Measurements from ENCODE around the gene WDR45B. TPM values are rescaled to one million over a fixed set of nuclear protein-coding genes. Genes with fewer than 3 reads are reported as not detected.

The WDR45B gene
- total RNA-seq, 1 donor from 2014 or later = 74.1 TPM

DNA sequence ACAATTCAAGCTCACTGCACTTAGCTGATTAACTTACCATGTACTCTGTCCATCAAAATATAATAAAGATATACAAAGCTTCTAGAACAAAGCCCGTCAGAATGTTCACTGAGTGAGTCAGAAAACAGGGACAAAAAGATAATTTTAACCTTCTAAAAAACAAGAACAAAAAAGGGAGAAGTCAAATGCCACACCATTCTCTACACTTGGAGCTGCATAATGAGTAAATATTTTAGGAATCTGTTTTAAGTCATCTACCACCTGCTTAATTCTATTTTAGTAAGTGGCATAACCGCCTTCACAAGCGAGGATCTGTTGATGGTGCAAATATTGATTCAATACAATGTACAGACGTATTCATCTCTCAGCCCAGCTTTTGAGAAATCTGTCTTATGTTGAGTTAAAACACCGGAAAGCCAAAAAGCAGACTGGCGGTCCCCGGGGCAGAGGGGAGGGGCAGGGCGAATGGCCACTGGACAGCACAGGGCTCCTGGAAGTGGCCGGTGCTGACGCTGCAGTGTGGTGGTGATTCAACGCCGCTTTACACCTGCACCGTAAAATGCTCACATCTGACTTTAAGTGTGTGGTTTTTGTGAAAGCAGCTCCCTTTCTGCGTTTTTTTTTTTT lies 30.1 kb upstream of the WDR45B start:
- H3K27ac Mint-ChIP-seq (ENCODE audit: unreplicated experiment) = no peak overlapping the region
- TF ChIP-seq, protein P1, sequence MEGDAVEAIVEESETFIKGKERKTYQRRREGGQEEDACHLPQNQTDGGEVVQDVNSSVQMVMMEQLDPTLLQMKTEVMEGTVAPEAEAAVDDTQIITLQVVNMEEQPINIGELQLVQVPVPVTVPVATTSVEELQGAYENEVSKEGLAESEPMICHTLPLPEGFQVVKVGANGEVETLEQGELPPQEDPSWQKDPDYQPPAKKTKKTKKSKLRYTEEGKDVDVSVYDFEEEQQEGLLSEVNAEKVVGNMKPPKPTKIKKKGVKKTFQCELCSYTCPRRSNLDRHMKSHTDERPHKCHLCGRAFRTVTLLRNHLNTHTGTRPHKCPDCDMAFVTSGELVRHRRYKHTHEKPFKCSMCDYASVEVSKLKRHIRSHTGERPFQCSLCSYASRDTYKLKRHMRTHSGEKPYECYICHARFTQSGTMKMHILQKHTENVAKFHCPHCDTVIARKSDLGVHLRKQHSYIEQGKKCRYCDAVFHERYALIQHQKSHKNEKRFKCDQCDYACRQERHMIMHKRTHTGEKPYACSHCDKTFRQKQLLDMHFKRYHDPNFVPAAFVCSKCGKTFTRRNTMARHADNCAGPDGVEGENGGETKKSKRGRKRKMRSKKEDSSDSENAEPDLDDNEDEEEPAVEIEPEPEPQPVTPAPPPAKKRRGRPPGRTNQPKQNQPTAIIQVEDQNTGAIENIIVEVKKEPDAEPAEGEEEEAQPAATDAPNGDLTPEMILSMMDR (IDR thresholded peaks at IDR 0.05; ENCODE audit: unreplicated experiment) = no peak

GRCh38 chr17:82677353-82677925 lies 29.2 kb upstream of the WDR45B start:
- no peak overlapping the region for H3K27ac Mint-ChIP-seq (ENCODE audit: unreplicated experiment)
- H3K27me3 Mint-ChIP-seq (ENCODE audit: unreplicated experiment) = no peaks in the 10 kb centered on the region
- no peaks in the 10 kb centered on the region for H3K36me3 Mint-ChIP-seq (ENCODE audit: low read depth, unreplicated experiment)
- no peaks in the 10 kb centered on the region for H3K4me1 Mint-ChIP-seq (ENCODE audit: unreplicated experiment)
- DNase-seq (ENCODE audit: low spot score) = no peak
- peaks cover 5% of the 10 kb centered on the region for H3K9me3 Mint-ChIP-seq (ENCODE audit: unreplicated experiment)
- TF ChIP-seq, protein P1 (IDR thresholded peaks at IDR 0.05; ENCODE audit: unreplicated experiment) = no peak
- H3K4me3 Mint-ChIP-seq (ENCODE audit: unreplicated experiment) = no peak overlapping the region

More for the DNA sequence above, 30.1 kb upstream of the WDR45B start:
- Mint-ChIP-seq H3K36me3 (ENCODE audit: low read depth, unreplicated experiment) (no peaks in the 10 kb centered on the region), H3K4me1 (ENCODE audit: unreplicated experiment) (no peaks in the 10 kb centered on the region), H3K4me3 (ENCODE audit: unreplicated experiment) (no peak overlapping the region), H3K9me3 (ENCODE audit: unreplicated experiment) (peaks cover 5% of the 10 kb centered on the region), H3K27me3 (ENCODE audit: unreplicated experiment) (no peaks in the 10 kb centered on the region)
- DNase-seq (ENCODE audit: low spot score) = no peak

DNA sequence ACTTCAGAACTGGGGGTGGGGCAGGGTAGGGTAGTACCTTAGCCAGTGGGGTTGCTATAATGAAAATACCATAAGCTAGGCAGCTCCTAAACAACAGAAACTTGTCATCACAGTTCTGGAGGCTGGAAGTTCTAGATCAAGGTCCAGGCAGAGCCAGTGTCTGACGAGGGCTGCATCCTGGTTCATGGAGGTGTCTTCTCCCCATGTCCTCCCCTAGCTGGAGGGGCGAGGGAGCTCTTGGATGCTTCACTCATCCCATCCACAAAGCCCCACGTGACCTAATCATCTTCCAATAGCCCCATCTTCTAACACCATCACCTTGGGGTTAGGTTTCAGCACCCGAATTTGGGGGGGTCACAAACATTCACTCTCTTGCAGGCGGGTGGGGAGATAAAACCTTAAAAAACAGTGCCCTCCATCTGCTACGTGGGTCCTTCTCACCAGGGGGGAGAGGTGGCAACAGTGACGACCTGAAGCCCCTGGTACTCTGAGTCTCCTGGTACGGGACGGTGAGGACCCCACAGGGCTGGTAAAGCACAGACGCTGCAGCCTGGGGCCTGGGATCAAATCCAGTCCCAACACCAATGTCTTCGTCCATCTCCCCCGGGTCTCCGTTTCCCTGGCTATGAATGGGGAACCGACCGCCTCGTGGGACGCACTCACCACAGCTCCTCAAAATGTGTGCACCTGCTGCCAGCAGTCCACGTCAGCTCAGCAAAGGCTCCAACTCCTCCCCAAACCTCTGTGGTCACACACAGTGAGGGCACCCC lies 27.4 kb upstream of the WDR45B start:
- H3K9me3 Mint-ChIP-seq (ENCODE audit: unreplicated experiment) = no peaks in the 10 kb centered on the region
- peaks cover 2% of the 10 kb centered on the region for H3K27me3 Mint-ChIP-seq (ENCODE audit: unreplicated experiment)
- H3K27ac Mint-ChIP-seq (ENCODE audit: unreplicated experiment) = no peak overlapping the region
- H3K4me1 Mint-ChIP-seq (ENCODE audit: unreplicated experiment) = no peaks in the 10 kb centered on the region
- TF ChIP-seq, protein P1 (IDR thresholded peaks at IDR 0.05; ENCODE audit: unreplicated experiment) = no peak
- H3K4me3 Mint-ChIP-seq (ENCODE audit: unreplicated experiment) = no peak overlapping the region
- no peak for DNase-seq (ENCODE audit: low spot score)
- H3K36me3 Mint-ChIP-seq (ENCODE audit: low read depth, unreplicated experiment) = peaks cover 4% of the 10 kb centered on the region

GRCh38 chr17:82674656-82675475 lies 26.6 kb upstream of the WDR45B start:
- H3K4me1 Mint-ChIP-seq (ENCODE audit: unreplicated experiment) = no peaks in the 10 kb centered on the region
- DNase-seq (ENCODE audit: low spot score) = no peak
- peaks cover 2% of the 10 kb centered on the region for H3K27me3 Mint-ChIP-seq (ENCODE audit: unreplicated experiment)
- peaks cover 4% of the 10 kb centered on the region for H3K36me3 Mint-ChIP-seq (ENCODE audit: low read depth, unreplicated experiment)
- H3K9me3 Mint-ChIP-seq (ENCODE audit: unreplicated experiment) = no peaks in the 10 kb centered on the region
- no peak overlapping the region for H3K27ac Mint-ChIP-seq (ENCODE audit: unreplicated experiment)
- H3K4me3 Mint-ChIP-seq (ENCODE audit: unreplicated experiment) = no peak overlapping the region
- TF ChIP-seq, protein P1 (IDR thresholded peaks at IDR 0.05; ENCODE audit: unreplicated experiment) = no peak

Data from endothelial cell (in vitro differentiated cells).